Neural progenitor cell (in vitro differentiated cells): Measurements from ENCODE around the gene EXOSC5. TPM values are rescaled to one million over a fixed set of nuclear protein-coding genes. Genes with fewer than 3 reads are reported as not detected.

Source experiments
- DNase-seq: peaks from one replicate; pipeline ENCODE4 v3.0.0-alpha.2; 2016; ENCODE audit warnings: low spot score
- H2AFZ ChIP-seq: fragments of 200-600 bp; sonication (generic); replicated peaks from 2 replicates; pipeline ENCODE4 v1.6.1; 2016; ENCODE audit warnings: antibody characterized with exemption
- H3F3A ChIP-seq: fragments of 200-600 bp; sonication (generic); 2 replicates; pipeline ENCODE4 v1.6.1; 2016; ENCODE audit warnings: antibody characterized with exemption, low read depth
- H3K27ac ChIP-seq: fragments of 200-600 bp; sonication (generic); 2 replicates; pipeline ENCODE4 v1.5.1; 2016; ENCODE audit warnings: mild to moderate bottlenecking
- H3K27me3 ChIP-seq: fragments of 200-600 bp; sonication (generic); 2 replicates; pipeline ENCODE4 v1.6.1; 2016; ENCODE audit warnings: mild to moderate bottlenecking, moderate library complexity
- H3K36me3 ChIP-seq: fragments of 200-600 bp; sonication (generic); 2 replicates; pipeline ENCODE4 v1.5.1; 2016
- H3K4me1 ChIP-seq: fragments of 200-600 bp; sonication (generic); 2 replicates; pipeline ENCODE4 v1.6.1; 2016; ENCODE audit warnings: mixed run types
- H3K4me2 ChIP-seq: fragments of 200-600 bp; sonication (generic); 2 replicates; pipeline ENCODE4 v1.6.1; 2016
- H3K4me3 ChIP-seq: fragments of 200-600 bp; sonication (generic); 2 replicates; pipeline ENCODE4 v1.5.1; 2016
- H3K79me2 ChIP-seq: fragments of 200-600 bp; sonication (generic); 2 replicates; pipeline ENCODE4 v1.6.1; 2016; ENCODE audit warnings: low read depth
- H3K9ac ChIP-seq: fragments of 200-600 bp; sonication (generic); 2 replicates; pipeline ENCODE4 v1.6.1; 2016
- H3K9me3 ChIP-seq: fragments of 200-600 bp; sonication (generic); 2 replicates; pipeline ENCODE4 v1.5.1; 2016; ENCODE audit warnings: low read depth
- H4K20me1 ChIP-seq: fragments of 200-600 bp; sonication (generic); 2 replicates; pipeline ENCODE4 v1.6.1; 2016; ENCODE audit warnings: low read depth
- H3K27ac Mint-ChIP-seq: 3 replicates; pipeline ENCODE4 v1.8.0; 2021; ENCODE audit warnings: mixed read lengths
- H3K27me3 Mint-ChIP-seq: 2 replicates; pipeline ENCODE4 v1.8.0; 2022; ENCODE audit warnings: low read depth, mild to moderate bottlenecking, inconsistent platforms, moderate library complexity, mixed read lengths; ENCODE audit not compliant: insufficient read depth
- H3K36me3 Mint-ChIP-seq: 3 replicates; pipeline ENCODE4 v1.8.0; 2021; ENCODE audit warnings: mixed read lengths
- H3K4me1 Mint-ChIP-seq: 3 replicates; pipeline ENCODE4 v1.8.0; 2021; ENCODE audit warnings: mixed read lengths
- H3K4me3 Mint-ChIP-seq: 3 replicates; pipeline ENCODE4 v1.8.0; 2021; ENCODE audit warnings: mild to moderate bottlenecking, moderate library complexity, mixed read lengths
- H3K9me3 Mint-ChIP-seq: 3 replicates; pipeline ENCODE4 v1.8.0; 2020; ENCODE audit warnings: mixed read lengths
- CTCF ChIP-seq: fragments of 200-600 bp; sonication (generic); IDR thresholded peaks from 2 replicates; pipeline ENCODE4 v1.5.1; 2017; ENCODE audit warnings: antibody characterized with exemption, mild to moderate bottlenecking
- EZH2 ChIP-seq: fragments of 200-600 bp; sonication (generic); IDR thresholded peaks from 2 replicates; pipeline ENCODE4 v1.6.1; 2017; ENCODE audit warnings: antibody characterized with exemption, mild to moderate bottlenecking, moderate library complexity
- EZH2phosphoT487 ChIP-seq: fragments of 200-600 bp; sonication (generic); IDR thresholded peaks from 2 replicates; pipeline ENCODE4 v1.6.1; 2017; ENCODE audit warnings: antibody characterized with exemption
- total RNA-seq: library from RNA; depleted of rRNA; stranded (reverse); fragments of >200 nt; gene quantifications from 2 replicates; pipeline ENCODE4 v1.2.3, GENCODE V29; 2015; ENCODE audit warnings: low replicate concordance

Gene EXOSC5
- total RNA-seq, 1 donor from 2014 or later = 10.3 TPM

- Mint-ChIP-seq H3K4me3 (no peak within 1 kb of the TSS), H3K4me1 (peaks cover 7% of the 10 kb centered on the region), H3K9me3 (peaks cover 4% of the 10 kb centered on the region), H3K27ac (no peak within 1 kb of the TSS), H3K36me3 (peaks cover under 1% of the 10 kb centered on the region), H3K27me3 (peaks cover 15% of the 10 kb centered on the region)
- no peak within 1 kb of the TSS for H3K27ac ChIP-seq
- H3K9me3 ChIP-seq = no peaks in the 10 kb centered on the region
- H3F3A ChIP-seq = no peaks in the 10 kb centered on the region
- H3K27me3 ChIP-seq = peaks cover 12% of the 10 kb centered on the region
- TF ChIP-seq EZH2phosphoT487 (no peak), CTCF (no peak)
- H3K36me3 ChIP-seq = no peaks in the 10 kb centered on the region
- no peaks in the 10 kb centered on the region for H4K20me1 ChIP-seq
- peaks cover 16% of the 10 kb centered on the region for H3K79me2 ChIP-seq
- H2AFZ ChIP-seq = no peak within 1 kb of the TSS
- H3K4me1 ChIP-seq = peaks cover 5% of the 10 kb centered on the region
- H3K4me3 ChIP-seq = no peak within 1 kb of the TSS
- DNase-seq = no peak
- no peak within 1 kb of the TSS for H3K4me2 ChIP-seq
- H3K9ac ChIP-seq = no peak within 1 kb of the TSS
Observed at GRCh38 chr19:41442473-41443355, 45.6 kb upstream of the EXOSC5 start, which contains the start of gene ERICH4. ERICH4 (plus strand) TSS chr19:41443156; CDS start chr19:41443170, 14 bp downstream.

- Histone ChIP-seq H3K27me3 (peaks cover 3% of the 10 kb centered on the region), H3K9me3 (no peaks in the 10 kb centered on the region), H3K79me2 (peaks cover 18% of the 10 kb centered on the region), H3K4me1 (peaks cover 5% of the 10 kb centered on the region), H2AFZ (no peak overlapping the region), H3K4me3 (no peak overlapping the region), H3K27ac (no peak overlapping the region), H4K20me1 (no peaks in the 10 kb centered on the region), H3K9ac (no peak overlapping the region), H3F3A (no peaks in the 10 kb centered on the region), H3K36me3 (no peaks in the 10 kb centered on the region), H3K4me2 (no peak overlapping the region)
- DNase-seq = no peak
- TF ChIP-seq CTCF = no peak
- TF ChIP-seq EZH2phosphoT487 = no peak
- no peak for TF ChIP-seq EZH2
- Mint-ChIP-seq H3K4me1 (peaks cover 7% of the 10 kb centered on the region), H3K27ac (no peak overlapping the region), H3K27me3 (peaks cover 12% of the 10 kb centered on the region), H3K4me3 (no peak overlapping the region), H3K9me3 (peaks cover 4% of the 10 kb centered on the region), H3K36me3 (peaks cover 2% of the 10 kb centered on the region)
Observed at GRCh38 chr19:41441321-41441945, 44.3 kb upstream of the EXOSC5 start.

- H3K4me3 ChIP-seq = peak within 1 kb of the TSS; percentile 74
- H3K79me2 ChIP-seq = peaks cover 18% of the 10 kb centered on the region
- no peaks in the 10 kb centered on the region for H3K27me3 ChIP-seq
- H3K36me3 ChIP-seq = no peaks in the 10 kb centered on the region
- no peaks in the 10 kb centered on the region for H4K20me1 ChIP-seq
- peaks cover 9% of the 10 kb centered on the region for H3K27me3 Mint-ChIP-seq
- peaks cover 7% of the 10 kb centered on the region for H3K4me1 Mint-ChIP-seq
- H3K4me2 ChIP-seq = peak within 1 kb of the TSS; percentile 78
- H2AFZ ChIP-seq = peak within 1 kb of the TSS; percentile 87
- peak within 1 kb of the TSS; percentile 85 for H3K27ac ChIP-seq
- H3F3A ChIP-seq = no peaks in the 10 kb centered on the region
- no peaks in the 10 kb centered on the region for H3K9me3 ChIP-seq
- TF ChIP-seq EZH2 = no peak
- TF ChIP-seq EZH2phosphoT487 = no peak
- TF ChIP-seq CTCF = peak; percentile 64
- peak within 1 kb of the TSS; percentile 76 for H3K27ac Mint-ChIP-seq
- H3K36me3 Mint-ChIP-seq = peaks cover 2% of the 10 kb centered on the region
- H3K9ac ChIP-seq = peak within 1 kb of the TSS; percentile 79
- peak; percentile 99 for DNase-seq
- H3K4me3 Mint-ChIP-seq = no peak within 1 kb of the TSS
- peaks cover 5% of the 10 kb centered on the region for H3K4me1 ChIP-seq
- H3K9me3 Mint-ChIP-seq = peaks cover 4% of the 10 kb centered on the region
Observed at GRCh38 chr19:41439441-41440222, 42.5 kb upstream of the EXOSC5 start, which contains the start of gene DMAC2. DMAC2 (minus strand) TSS chr19:41439912; CDS start chr19:41439899, 13 bp downstream.
